Kidney (tissue), 14 donors: ENCODE data around the gene OR5A1. TPM values are rescaled to one million over a fixed set of nuclear protein-coding genes. Genes with fewer than 3 reads are reported as not detected.
A peak's percentile ranks its signal among the peaks of the same experiment; 100 is the strongest.

ENCODE experiments used
- DNase-seq, 5 donors: peaks; one replicate each; pipeline ENCODE4 v3.0.0-alpha.2; 2013 to 2020
- FAIRE-seq: peaks from 2 replicates; lab custom pipeline; 2012; peaks lifted over from hg19 to GRCh38; lab: Jason Lieb, UNC
- H3K27ac ChIP-seq, 2 donors: one replicate each; pipeline ENCODE4 v1.7.0; 2013; ENCODE audit warnings: low read depth in 2 of 2, low read length in 2 of 2, inconsistent platforms in 1 of 2
- H3K27me3 ChIP-seq: one replicate; pipeline ENCODE4 v1.7.1; 2013; ENCODE audit warnings: low read length, inconsistent platforms; ENCODE audit not compliant: control insufficient read depth, insufficient read depth
- H3K36me3 ChIP-seq, 3 donors: one replicate each; pipeline versions ENCODE4 v1.7.0 to v1.7.1; 2013; ENCODE audit warnings: low read length in 3 of 3, control low read depth in 1 of 3, inconsistent platforms in 1 of 3; ENCODE audit not compliant: insufficient read depth in 3 of 3, control insufficient read depth in 2 of 3
- H3K4me1 ChIP-seq, 3 donors: one replicate each; pipeline versions ENCODE4 v1.7.0 to v1.7.1; 2013; ENCODE audit warnings: low read length in 3 of 3, inconsistent platforms in 1 of 3, low read depth in 1 of 3; ENCODE audit not compliant: control insufficient read depth in 2 of 3, insufficient read depth in 2 of 3
- H3K4me3 ChIP-seq, 3 donors: one replicate each; pipeline versions ENCODE4 v1.7.0 to v1.8.1; 2013; ENCODE audit warnings: low read length in 3 of 3, control low read depth in 1 of 3, inconsistent platforms in 1 of 3
- H3K9ac ChIP-seq, 3 donors: one replicate each; pipeline versions ENCODE4 v1.7.0 to v1.7.1; 2013; ENCODE audit warnings: low read length in 3 of 3, control low read depth in 1 of 3, inconsistent platforms in 1 of 3
- H3K9me3 ChIP-seq, 3 donors: one replicate each; pipeline versions ENCODE4 v1.7.0 to v1.7.1; 2013; ENCODE audit warnings: low read length in 3 of 3, control low read depth in 1 of 3, inconsistent platforms in 1 of 3; ENCODE audit not compliant: control insufficient read depth in 2 of 3, insufficient read depth in 1 of 3
- CTCF ChIP-seq: IDR thresholded peaks from 3 replicates; pipeline ENCODE4 v1.5.1; 2012; ENCODE audit warnings: mild to moderate bottlenecking, moderate library complexity, borderline replicate concordance; ENCODE audit not compliant: insufficient read depth; ENCODE audit errors: extremely low read depth
- intact Hi-C: fragments of 100-400 bp; cut with DNase I; formaldehyde crosslinking; loops from one replicate; pipeline ENCODE4 v1.11.1; 2022
- polyA plus RNA-seq: library from polyadenylated mRNA; stranded (reverse); fragments of 350-450 nt; fragmentation: Illumina TruSeq; extraction: RNeasy Lipid Tissue Mini Kit (QIAGEN cat#74804); gene quantifications from one replicate; pipeline ENCODE4 v1.2.3, GENCODE V29; 2014; ENCODE audit warnings: low read depth, low replicate concordance; ENCODE audit not compliant: insufficient read depth
- total RNA-seq: library from RNA; stranded (reverse); fragmentation: NEBNext Ultra II Directional; extraction: Animal tissue kit (Norgen Biotek cat#: 25700); gene quantifications from one replicate; pipeline ENCODE4 v1.2.1, GENCODE V29; 2021
- donor health status: control.
- donor health status: control.
- donor health status: control.
- donor health status: control.
- donor health status: control.
- donor health status: DM: yes; HTN: yes; CAD: no.
- donor health status: Normal renal cell carcinoma (clear cell type).

OR5A1 gene
- total and polyA plus RNA-seq, 2 donors from 2014 or later, result not detected

GRCh38 chr11:59475176-59475575 is 38.9 kb downstream of the OR5A1 start:
- intact Hi-C loops, result no loop called here
- TF ChIP-seq CTCF, result no peak
- Histone ChIP-seq H3K4me3 (no peak overlapping the region), H3K9me3 (no peaks in the 10 kb centered on the region), H3K4me1 (no peaks in the 10 kb centered on the region), H3K27ac (no peak overlapping the region), H3K27me3 (no peaks in the 10 kb centered on the region), H3K36me3 (no peaks in the 10 kb centered on the region), H3K9ac (no peak overlapping the region)
- FAIRE-seq, result no peak
- DNase-seq, result peak in 1 of 5 donors; percentile 18

DNA sequence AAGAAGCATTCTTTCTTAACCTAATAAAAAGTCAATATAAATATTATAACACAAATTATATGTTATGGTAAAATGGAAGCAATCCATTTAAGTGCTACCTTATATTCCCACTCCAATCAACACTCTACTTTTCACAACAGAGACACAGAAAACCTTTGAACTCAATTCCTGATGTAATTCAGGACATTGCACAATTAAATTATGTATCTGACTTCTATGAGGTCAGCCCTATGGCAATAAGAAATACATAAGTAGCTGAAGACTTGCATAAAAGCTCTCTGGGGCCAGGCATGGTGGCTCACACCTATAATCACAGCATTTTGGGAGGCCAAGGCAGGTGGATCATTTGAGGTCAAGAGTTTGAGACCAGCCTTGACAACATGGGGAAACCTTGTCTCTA is 43.6 kb downstream of the OR5A1 start:
- FAIRE-seq (no peak), DNase-seq (no peak)
- Histone ChIP-seq H3K36me3 (no peaks in the 10 kb centered on the region), H3K27ac (no peak overlapping the region), H3K27me3 (no peaks in the 10 kb centered on the region), H3K9ac (no peak overlapping the region), H3K4me3 (no peak overlapping the region), H3K4me1 (no peaks in the 10 kb centered on the region), H3K9me3 (no peaks in the 10 kb centered on the region)
- intact Hi-C loops, result no loop called here
- no peak for TF ChIP-seq CTCF

DNA sequence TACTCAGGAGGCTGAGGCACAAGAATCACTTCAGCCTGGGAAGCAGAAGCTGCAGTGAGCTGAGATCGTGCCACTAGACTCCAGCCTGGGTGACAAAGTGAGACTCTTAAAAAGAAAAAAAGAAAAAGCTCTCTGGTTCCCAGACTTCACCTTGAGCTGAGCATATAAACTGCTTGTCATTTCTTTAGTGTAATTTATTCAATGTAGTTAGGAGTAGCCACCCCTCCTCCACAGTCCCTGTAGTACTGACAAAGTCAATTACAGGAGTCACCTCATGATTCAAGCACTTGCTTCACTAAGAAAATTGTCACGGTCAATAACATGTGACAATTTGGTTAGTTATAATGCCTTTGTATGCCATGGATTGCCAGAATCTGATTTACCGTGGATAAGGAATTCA is 44.1 kb downstream of the OR5A1 start:
- intact Hi-C loops, result no loop called here
- H3K9ac ChIP-seq, result no peak overlapping the region
- DNase-seq, result peak in 2 of 5 donors; percentile 24 to 34

More for the DNA sequence above, 44.1 kb downstream of the OR5A1 start:
- H3K4me3 ChIP-seq, result no peak overlapping the region
- no peaks in the 10 kb centered on the region for H3K27me3 ChIP-seq
- FAIRE-seq, result no peak
- no peaks in the 10 kb centered on the region for H3K9me3 ChIP-seq
- TF ChIP-seq CTCF, result no peak
- no peaks in the 10 kb centered on the region for H3K4me1 ChIP-seq
- H3K36me3 ChIP-seq, result no peaks in the 10 kb centered on the region
- no peak overlapping the region for H3K27ac ChIP-seq

Other genes starting within 250 kb of the OR5A1 start
- 33.1 TPM for gene MPEG1, start 223.5 kb upstream of the OR5A1 start, total RNA-seq
- gene MPEG1, start 223.5 kb upstream of the OR5A1 start, polyA plus RNA-seq, result 2.6 TPM
- gene OR5AN1, start 77.6 kb upstream of the OR5A1 start, total RNA-seq, result not detected
- gene OR5AN1, start 77.6 kb upstream of the OR5A1 start, polyA plus RNA-seq, result not detected
- not detected for gene OR5A2, start 10.1 kb upstream of the OR5A1 start, total RNA-seq
- not detected for gene OR5A2, start 10.1 kb upstream of the OR5A1 start, polyA plus RNA-seq
- not detected for gene OR4D6, start 20.5 kb downstream of the OR5A1 start, total RNA-seq
- not detected for gene OR4D6, start 20.5 kb downstream of the OR5A1 start, polyA plus RNA-seq
- not detected for gene OR4D10, start 36.8 kb downstream of the OR5A1 start, total RNA-seq
- gene OR4D10, start 36.8 kb downstream of the OR5A1 start, polyA plus RNA-seq, result not detected
- not detected for gene OR4D11, start 67.1 kb downstream of the OR5A1 start, total RNA-seq
- gene OR4D11, start 67.1 kb downstream of the OR5A1 start, polyA plus RNA-seq, result not detected
- not detected for gene OR4D9, start 75.1 kb downstream of the OR5A1 start, total RNA-seq
- gene OR4D9, start 75.1 kb downstream of the OR5A1 start, polyA plus RNA-seq, result not detected
- gene OSBP, start 179.3 kb downstream of the OR5A1 start, total RNA-seq, result 53.8 TPM
- 25.9 TPM for gene OSBP, start 179.3 kb downstream of the OR5A1 start, polyA plus RNA-seq
- gene PATL1, start 232.6 kb downstream of the OR5A1 start, total RNA-seq, result 35.4 TPM
- 12.3 TPM for gene PATL1, start 232.6 kb downstream of the OR5A1 start, polyA plus RNA-seq